Aortic smooth muscle cell (primary cell): ENCODE results near the gene AREL1. TPM values are rescaled to one million over a fixed set of nuclear protein-coding genes. Genes with fewer than 3 reads are reported as not detected.

Experiments
- total RNA-seq: library from RNA; depleted of rRNA; stranded (reverse); fragments of >200 nt; gene quantifications from 2 replicates; pipeline ENCODE4 v1.2.3, GENCODE V29; 2014

Gene AREL1, protein sequence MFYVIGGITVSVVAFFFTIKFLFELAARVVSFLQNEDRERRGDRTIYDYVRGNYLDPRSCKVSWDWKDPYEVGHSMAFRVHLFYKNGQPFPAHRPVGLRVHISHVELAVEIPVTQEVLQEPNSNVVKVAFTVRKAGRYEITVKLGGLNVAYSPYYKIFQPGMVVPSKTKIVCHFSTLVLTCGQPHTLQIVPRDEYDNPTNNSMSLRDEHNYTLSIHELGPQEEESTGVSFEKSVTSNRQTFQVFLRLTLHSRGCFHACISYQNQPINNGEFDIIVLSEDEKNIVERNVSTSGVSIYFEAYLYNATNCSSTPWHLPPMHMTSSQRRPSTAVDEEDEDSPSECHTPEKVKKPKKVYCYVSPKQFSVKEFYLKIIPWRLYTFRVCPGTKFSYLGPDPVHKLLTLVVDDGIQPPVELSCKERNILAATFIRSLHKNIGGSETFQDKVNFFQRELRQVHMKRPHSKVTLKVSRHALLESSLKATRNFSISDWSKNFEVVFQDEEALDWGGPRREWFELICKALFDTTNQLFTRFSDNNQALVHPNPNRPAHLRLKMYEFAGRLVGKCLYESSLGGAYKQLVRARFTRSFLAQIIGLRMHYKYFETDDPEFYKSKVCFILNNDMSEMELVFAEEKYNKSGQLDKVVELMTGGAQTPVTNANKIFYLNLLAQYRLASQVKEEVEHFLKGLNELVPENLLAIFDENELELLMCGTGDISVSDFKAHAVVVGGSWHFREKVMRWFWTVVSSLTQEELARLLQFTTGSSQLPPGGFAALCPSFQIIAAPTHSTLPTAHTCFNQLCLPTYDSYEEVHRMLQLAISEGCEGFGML
- total RNA-seq: 21.6 and 28.0 TPM in 2 replicates

DNA sequence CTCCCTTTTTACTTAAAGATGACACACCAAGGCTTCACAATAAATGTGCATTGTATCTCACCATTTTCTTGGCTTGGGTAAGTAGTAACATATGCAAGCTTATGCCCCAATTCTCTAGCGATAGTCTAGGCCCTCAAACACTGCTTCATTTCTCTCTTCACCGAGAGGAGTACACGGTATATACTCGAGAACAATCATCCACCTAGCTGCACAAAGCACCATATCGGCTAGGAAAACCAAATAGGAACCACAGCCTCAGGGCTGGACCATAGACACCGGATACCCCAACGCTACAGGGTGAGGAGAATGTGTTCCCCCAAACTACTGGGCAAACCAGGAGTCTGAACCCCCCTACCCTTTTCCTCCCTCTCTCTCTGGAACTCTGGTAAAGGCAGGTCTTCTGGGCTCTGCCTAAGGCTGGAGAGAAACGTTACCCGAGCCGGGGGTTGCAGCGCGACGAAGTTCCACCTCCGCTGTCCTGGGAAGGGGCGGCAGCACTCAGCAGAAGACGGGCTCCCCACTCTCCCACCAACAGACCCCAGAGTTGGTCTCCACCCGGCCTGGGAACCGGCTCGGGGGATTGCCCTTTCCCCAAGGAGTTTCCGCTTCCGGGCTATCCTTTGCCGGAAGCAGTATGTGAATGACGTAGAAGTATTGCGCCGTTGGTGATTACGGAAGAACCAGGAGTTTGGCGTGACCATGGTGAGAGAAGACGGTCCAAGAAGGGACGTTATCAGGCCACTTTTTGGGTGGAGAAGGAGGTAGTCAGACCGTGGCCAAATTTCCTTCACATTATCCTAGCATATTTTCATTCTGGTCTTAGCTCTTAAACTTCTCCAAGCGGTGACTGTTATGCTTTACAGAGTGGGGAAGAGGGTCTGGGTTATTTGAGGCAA, at the start of gene AREL1, which contains the start of gene FCF1:
TSS of gene AREL1 (minus strand) at position 582 of the 896 bp plus-strand sequence. CDS start 27,465 bp downstream, outside the sequence.
TSS of gene FCF1 (plus strand) at position 646 of the 896 bp plus-strand sequence. CDS start at position 700, 54 bp downstream.

DNA sequence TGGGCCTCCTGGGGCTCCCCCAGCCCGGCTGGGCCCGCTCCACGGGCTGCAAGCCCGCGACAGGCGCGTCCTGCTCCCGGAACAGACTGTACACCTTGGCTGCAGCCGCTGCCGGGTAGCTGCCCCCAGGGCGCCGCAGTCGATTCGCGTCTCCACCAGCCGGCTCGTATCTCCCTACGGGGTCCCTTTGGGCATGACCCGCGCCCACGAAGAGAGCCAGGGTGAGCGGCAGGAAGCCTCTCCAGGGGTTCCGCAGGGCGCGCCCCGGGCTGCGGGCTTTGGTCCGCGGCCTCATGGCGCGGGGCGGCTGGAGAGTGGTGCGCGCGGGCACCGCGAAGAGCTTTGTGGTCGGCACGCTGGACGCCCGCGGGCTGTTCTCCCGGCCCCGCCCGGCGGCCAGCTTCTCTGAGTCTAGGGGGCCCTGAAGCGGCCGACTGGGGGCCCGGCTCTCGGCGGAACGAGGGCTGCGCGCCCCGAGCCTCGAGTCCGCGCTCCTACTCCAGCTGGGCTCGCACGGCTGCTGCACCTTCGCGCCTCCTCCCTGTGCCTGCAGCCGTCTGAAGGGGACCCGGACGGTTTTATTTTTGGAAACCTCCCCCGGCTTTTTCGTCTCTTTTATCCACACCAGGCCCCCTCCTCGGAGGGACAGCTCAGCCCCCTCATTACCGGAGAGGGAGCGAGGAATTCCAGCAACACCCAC, 101.1 kb downstream of the AREL1 start, which contains the start of gene LTBP2:
TSS of gene LTBP2 (minus strand) at position 588 of the 700 bp plus-strand sequence. CDS start at position 295, 293 bp downstream.

Other genes with a start within 250 kb of the AREL1 start
- gene NPC2, start 219.8 kb downstream of the AREL1 start, total RNA-seq: 251 and 375 TPM in 2 replicates
- 7.0 and 7.5 TPM in 2 replicates for gene ISCA2, start 219.3 kb downstream of the AREL1 start, total RNA-seq
- 202 and 239 TPM in 2 replicates for gene LTBP2, start 100.8 kb downstream of the AREL1 start, total RNA-seq
- 30.6 and 44.7 TPM in 2 replicates for gene FCF1, start 64 bp upstream of the AREL1 start, total RNA-seq
- gene YLPM1, start 50.2 kb upstream of the AREL1 start, total RNA-seq: 23.8 and 33.7 TPM in 2 replicates
- gene PROX2, start 163.1 kb upstream of the AREL1 start, total RNA-seq: not detected in 2 replicates
- gene DLST, start 168.8 kb upstream of the AREL1 start, total RNA-seq: 55.4 and 62.0 TPM in 2 replicates
- gene RPS6KL1, start 210.2 kb upstream of the AREL1 start, total RNA-seq: 0.99 and 1.6 TPM in 2 replicates
- gene PGF, start 242.5 kb upstream of the AREL1 start, total RNA-seq: 15.2 and 33.0 TPM in 2 replicates